HEK293 (cell line): Measurements from ENCODE around the gene CAD.

Experiments used
- CTCF ChIA-PET: fragments of 350-600 bp; formaldehyde crosslinking; extraction: SDS; loops from one replicate; lab custom pipeline; 2021; ENCODE audit warnings: antibody characterized with exemption; lab: Yijun Ruan, JAX
- POLR2A ChIA-PET: fragments of 300-600 bp; formaldehyde crosslinking; extraction: SDS; loops from one replicate; lab custom pipeline; 2020; ENCODE audit warnings: antibody characterized with exemption, inconsistent platforms; lab: Yijun Ruan, JAX
- H3K27ac ChIP-seq: fragments of 200-500 bp; sonication (Bioruptor generic); 2 replicates; pipeline ENCODE4 v1.5.1; 2014; ENCODE audit warnings: low read depth, low read length, control low read depth, inconsistent platforms; ENCODE audit errors: extremely low read depth
- H3K36me3 ChIP-seq, 2 experiments: fragments of 200-500 bp in 1 of 2; sonication (Bioruptor generic) in 1 of 2; 1 replicate in 1 of 2; 2 replicates in 1 of 2; pipeline ENCODE4 v1.5.1; 2014 to 2017; ENCODE audit warnings: inconsistent platforms in 2 of 2, low read length in 2 of 2; ENCODE audit not compliant: control insufficient read depth in 2 of 2, insufficient read depth in 1 of 2
- H3K4me1 ChIP-seq: fragments of 200-500 bp; sonication (Bioruptor generic); 2 replicates; pipeline ENCODE4 v1.5.1; 2014; ENCODE audit warnings: mild to moderate bottlenecking, low read length, inconsistent platforms; ENCODE audit not compliant: control insufficient read depth, insufficient read depth
- H3K4me3 ChIP-seq: 2 replicates; pipeline ENCODE4 v1.5.1; 2011; ENCODE audit warnings: low read depth, mild to moderate bottlenecking, control low read depth, low read length, moderate library complexity
- H3K9me3 ChIP-seq: fragments of 200-500 bp; sonication (Bioruptor generic); 2 replicates; pipeline ENCODE4 v1.5.1; 2014; ENCODE audit warnings: low read depth, low read length, inconsistent platforms; ENCODE audit not compliant: control insufficient read depth, insufficient read depth
- BCL11A ChIP-seq: fragments of 450-650 bp; formaldehyde crosslinking; IDR thresholded peaks from 2 replicates; pipeline ENCODE4 v1.5.1; 2016; ENCODE audit warnings: low read depth, missing biosample characterization, missing genetic modification characterization
- RBAK ChIP-seq: fragments of 450-650 bp; formaldehyde crosslinking; IDR thresholded peaks from 2 replicates; pipeline ENCODE4 v1.5.1; 2016; ENCODE audit warnings: missing biosample characterization, missing genetic modification characterization
- ZBTB17 ChIP-seq: fragments of 450-650 bp; formaldehyde crosslinking; IDR thresholded peaks from 2 replicates; pipeline ENCODE4 v1.5.1; 2016; ENCODE audit warnings: missing biosample characterization, missing genetic modification characterization
- ZFP3 ChIP-seq: fragments of 450-650 bp; formaldehyde crosslinking; IDR thresholded peaks from 2 replicates; pipeline ENCODE4 v1.5.1; 2016; ENCODE audit warnings: low read depth, missing biosample characterization, missing genetic modification characterization
- ZNF23 ChIP-seq: fragments of 450-650 bp; formaldehyde crosslinking; IDR thresholded peaks from 2 replicates; pipeline ENCODE4 v1.5.1; 2016; ENCODE audit warnings: missing biosample characterization, missing genetic modification characterization, borderline replicate concordance
- ZNF248 ChIP-seq: fragments of 450-650 bp; formaldehyde crosslinking; IDR thresholded peaks from 2 replicates; pipeline ENCODE4 v1.5.1; 2017; ENCODE audit warnings: missing biosample characterization, missing genetic modification characterization
- ZNF266 ChIP-seq: fragments of 450-650 bp; formaldehyde crosslinking; IDR thresholded peaks from 2 replicates; pipeline ENCODE4 v1.5.1; 2016; ENCODE audit warnings: missing biosample characterization, missing genetic modification characterization, low read depth
- ZNF292 ChIP-seq: fragments of 450-650 bp; formaldehyde crosslinking; IDR thresholded peaks from 2 replicates; pipeline ENCODE4 v1.5.1; 2016; ENCODE audit warnings: low read depth, missing biosample characterization, missing genetic modification characterization, borderline replicate concordance
- ZNF302 ChIP-seq: fragments of 450-650 bp; formaldehyde crosslinking; IDR thresholded peaks from 2 replicates; pipeline ENCODE4 v1.5.1; 2016; ENCODE audit warnings: missing biosample characterization, missing genetic modification characterization, low read depth
- ZNF341 ChIP-seq: fragments of 450-650 bp; formaldehyde crosslinking; IDR thresholded peaks from 2 replicates; pipeline ENCODE4; 2016; ENCODE audit warnings: low read depth, missing biosample characterization, missing genetic modification characterization
- ZNF350 ChIP-seq: fragments of 450-650 bp; formaldehyde crosslinking; IDR thresholded peaks from 2 replicates; pipeline ENCODE4 v1.5.0; 2017; ENCODE audit warnings: missing biosample characterization, mild to moderate bottlenecking, missing genetic modification characterization
- ZNF366 ChIP-seq: fragments of 450-650 bp; formaldehyde crosslinking; conservative IDR thresholded peaks from 2 replicates; pipeline ENCODE4 v1.5.1; 2016; ENCODE audit warnings: missing biosample characterization, missing genetic modification characterization
- ZNF394 ChIP-seq: fragments of 450-650 bp; formaldehyde crosslinking; IDR thresholded peaks from 2 replicates; pipeline ENCODE4 v1.5.1; 2016; ENCODE audit warnings: missing biosample characterization, missing genetic modification characterization, mild to moderate bottlenecking, moderate library complexity, borderline replicate concordance
- ZNF501 ChIP-seq: fragments of 450-650 bp; formaldehyde crosslinking; IDR thresholded peaks from 2 replicates; pipeline ENCODE4 v1.5.1; 2016; ENCODE audit warnings: missing biosample characterization, missing genetic modification characterization
- ZNF529 ChIP-seq: fragments of 450-650 bp; formaldehyde crosslinking; IDR thresholded peaks from 2 replicates; pipeline ENCODE4 v1.5.1; 2017; ENCODE audit warnings: missing genetic modification characterization, missing biosample characterization; ENCODE audit not compliant: insufficient replicate concordance
- ZNF549 ChIP-seq: fragments of 450-650 bp; IDR thresholded peaks from 2 replicates; pipeline ENCODE4 v1.5.1; 2018; ENCODE audit warnings: missing biosample characterization, missing genetic modification characterization, mild to moderate bottlenecking, inconsistent platforms, moderate library complexity
- ZNF747 ChIP-seq: fragments of 450-650 bp; formaldehyde crosslinking; IDR thresholded peaks from 2 replicates; pipeline ENCODE4 v1.5.1; 2016; ENCODE audit warnings: missing biosample characterization, missing genetic modification characterization
- ZNF785 ChIP-seq: fragments of 450-650 bp; formaldehyde crosslinking; IDR thresholded peaks from 2 replicates; pipeline ENCODE4 v1.5.1; 2016; ENCODE audit warnings: missing biosample characterization, missing genetic modification characterization
- ZNF792 ChIP-seq: fragments of 450-650 bp; formaldehyde crosslinking; IDR thresholded peaks from 2 replicates; pipeline ENCODE4 v1.5.1; 2016; ENCODE audit warnings: missing biosample characterization, missing genetic modification characterization
- TF ChIP-seq, protein P1 (sequence below): fragments of 450-650 bp; formaldehyde crosslinking; IDR thresholded peaks from 2 replicates; pipeline ENCODE4 v1.5.1; 2016; ENCODE audit warnings: missing biosample characterization, missing genetic modification characterization

The CAD gene

DNA sequence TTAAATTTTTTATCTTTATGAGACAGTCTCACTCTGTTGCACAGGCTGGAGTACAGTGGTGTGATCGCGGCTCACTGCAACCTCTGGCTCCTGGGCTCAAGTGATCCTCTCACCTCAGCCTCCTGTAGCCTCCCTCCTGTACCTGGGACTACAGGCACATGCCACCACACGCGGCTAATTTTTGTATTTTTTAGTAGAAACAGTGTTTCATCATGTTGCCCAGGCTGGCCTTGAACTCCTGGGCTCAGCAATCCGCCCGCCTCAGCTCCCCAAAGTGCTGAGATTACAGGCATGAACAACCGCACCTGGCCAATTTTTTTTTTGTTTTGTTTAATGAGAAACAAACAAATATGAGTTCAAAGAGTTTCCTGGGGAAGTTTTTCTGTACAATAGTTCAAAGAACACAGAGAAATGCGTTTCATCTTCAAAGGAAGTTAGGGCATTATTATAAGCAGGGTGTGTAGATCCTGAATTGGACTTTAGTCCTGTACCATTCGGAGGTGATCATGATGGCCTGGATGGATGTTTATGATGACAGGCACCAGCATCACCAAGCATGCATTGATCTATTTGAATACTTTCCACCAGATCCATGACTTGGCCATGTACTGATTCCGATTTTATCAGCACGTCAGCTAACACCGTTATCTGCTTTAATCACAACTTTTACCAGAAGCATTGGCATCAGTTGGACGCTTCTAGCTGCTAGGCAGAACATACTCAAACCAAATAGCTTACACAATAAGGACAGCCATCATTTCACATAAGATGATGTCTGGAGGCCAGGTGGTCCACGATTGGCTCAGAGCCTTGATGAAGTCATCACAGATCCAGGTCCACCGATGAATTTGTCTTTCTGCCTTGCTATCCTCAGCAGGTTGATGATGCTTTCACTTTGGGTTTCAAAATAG is 39.5 kb upstream of the CAD start:
- no peak overlapping the region for H3K27ac ChIP-seq
- no peaks in the 10 kb centered on the region for H3K4me1 ChIP-seq
- ChIA-PET CTCF (interaction anchor here (0.6 to 1.5 kb wide), 4 partner anchors 8 to 102 kb away, joined by 3 to 5 read pairs (median 4); no protein-coding TSS in a partner anchor), POLR2A (no interaction called here)
- TF ChIP-seq ZFP3 (tag by site-specific recombination) (no peak), ZBTB17 (tag by site-specific recombination) (0 out of 2 replicates have a peak, but pooled peaks have one; percentile 12), ZNF266 (tag by site-specific recombination) (no peak)
- no peaks in the 10 kb centered on the region for H3K36me3 ChIP-seq
- H3K9me3 ChIP-seq: no peaks in the 10 kb centered on the region
- H3K4me3 ChIP-seq: no peak overlapping the region

DNA sequence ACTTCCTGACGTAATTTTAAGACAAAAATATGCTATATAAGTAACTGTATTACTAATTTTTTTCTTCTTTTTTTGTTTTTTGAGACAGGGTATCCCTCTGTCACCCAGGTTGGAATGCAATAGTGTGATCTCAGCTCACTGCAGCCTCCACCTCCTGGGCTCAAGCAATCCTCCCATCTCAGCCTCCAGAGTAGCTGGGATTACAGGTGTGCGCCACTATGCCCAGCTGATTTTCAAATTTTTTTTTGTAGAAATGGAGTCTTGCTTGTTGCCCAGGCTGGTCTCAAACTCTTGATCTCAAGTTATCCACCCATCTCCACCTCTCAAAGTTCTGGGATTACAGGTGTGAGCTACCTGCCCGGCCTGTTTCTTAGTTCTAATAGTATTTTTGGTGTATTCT is 38.7 kb upstream of the CAD start:
- POLR2A ChIA-PET: no interaction called here
- Histone ChIP-seq H3K4me1 (no peaks in the 10 kb centered on the region), H3K27ac (no peak overlapping the region), H3K9me3 (no peaks in the 10 kb centered on the region), H3K4me3 (no peak overlapping the region), H3K36me3 (no peaks in the 10 kb centered on the region)
- TF ChIP-seq ZNF366 (tag by site-specific recombination): no peak
- no peak for TF ChIP-seq ZNF529 (tag by site-specific recombination)
- no peak for TF ChIP-seq ZNF248 (tag by site-specific recombination)
- no peak for TF ChIP-seq ZNF350 (tag by site-specific recombination)
- no peak for TF ChIP-seq ZNF501 (tag by site-specific recombination)
- TF ChIP-seq ZNF23 (tag by site-specific recombination): no peak
- TF ChIP-seq ZNF394: no peak
- no peak for TF ChIP-seq ZNF549 (tag by site-specific recombination)
- TF ChIP-seq ZNF747 (tag by site-specific recombination): no peak
- no peak for TF ChIP-seq ZNF785 (tag by site-specific recombination)
- no peak for TF ChIP-seq ZNF792
- no peak for TF ChIP-seq ZNF292 (tag by site-specific recombination)
- TF ChIP-seq, protein P1, sequence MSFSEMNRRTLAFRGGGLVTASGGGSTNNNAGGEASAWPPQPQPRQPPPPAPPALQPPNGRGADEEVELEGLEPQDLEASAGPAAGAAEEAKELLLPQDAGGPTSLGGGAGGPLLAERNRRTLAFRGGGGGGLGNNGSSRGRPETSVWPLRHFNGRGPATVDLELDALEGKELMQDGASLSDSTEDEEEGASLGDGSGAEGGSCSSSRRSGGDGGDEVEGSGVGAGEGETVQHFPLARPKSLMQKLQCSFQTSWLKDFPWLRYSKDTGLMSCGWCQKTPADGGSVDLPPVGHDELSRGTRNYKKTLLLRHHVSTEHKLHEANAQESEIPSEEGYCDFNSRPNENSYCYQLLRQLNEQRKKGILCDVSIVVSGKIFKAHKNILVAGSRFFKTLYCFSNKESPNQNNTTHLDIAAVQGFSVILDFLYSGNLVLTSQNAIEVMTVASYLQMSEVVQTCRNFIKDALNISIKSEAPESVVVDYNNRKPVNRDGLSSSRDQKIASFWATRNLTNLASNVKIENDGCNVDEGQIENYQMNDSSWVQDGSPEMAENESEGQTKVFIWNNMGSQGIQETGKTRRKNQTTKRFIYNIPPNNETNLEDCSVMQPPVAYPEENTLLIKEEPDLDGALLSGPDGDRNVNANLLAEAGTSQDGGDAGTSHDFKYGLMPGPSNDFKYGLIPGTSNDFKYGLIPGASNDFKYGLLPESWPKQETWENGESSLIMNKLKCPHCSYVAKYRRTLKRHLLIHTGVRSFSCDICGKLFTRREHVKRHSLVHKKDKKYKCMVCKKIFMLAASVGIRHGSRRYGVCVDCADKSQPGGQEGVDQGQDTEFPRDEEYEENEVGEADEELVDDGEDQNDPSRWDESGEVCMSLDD (tag by site-specific recombination): no peak
- no peak for TF ChIP-seq RBAK (tag by site-specific recombination)
- TF ChIP-seq ZNF341 (tag by site-specific recombination): no peak
- TF ChIP-seq ZNF302: no peak
- no peak for TF ChIP-seq BCL11A (tag by site-specific recombination)
- CTCF ChIA-PET: interaction anchor here (0.7 to 1.2 kb wide), 3 partner anchors 9 to 22 kb away, joined by 3 to 5 read pairs (median 3); no protein-coding TSS in a partner anchor
